NCI-H82 treated with DMSO at 0.1 percent for 48 hours (cell line): ENCODE measurements around the gene LRIG2.
"Not testable (repeated sequence)": the region's sequence is repeated elsewhere in the genome, so short reads cannot be mapped to it uniquely, and the experiment has no call there.

ENCODE experiments used
- DNase-seq: peaks from one replicate; lab custom pipeline; 2025; ENCODE audit not compliant: unreplicated experiment; lab: John Stamatoyannopoulos, UW

The LRIG2 gene

GRCh38 chr1:113156368-113156767, 83.4 kb downstream of the LRIG2 start:
- DNase-seq, result no peak

GRCh38 chr1:113158743-113159142, 85.7 kb downstream of the LRIG2 start:
- not testable (repeated sequence) for DNase-seq

- no peak for DNase-seq
Measured at GRCh38 chr1:113166473-113166872, 93.5 kb downstream of the LRIG2 start.

GRCh38 chr1:113168946-113169345, 95.9 kb downstream of the LRIG2 start:
- no peak for DNase-seq

- no peak for DNase-seq
Measured at GRCh38 chr1:113169591-113169990, 96.6 kb downstream of the LRIG2 start.

GRCh38 chr1:113170519-113170918, 97.5 kb downstream of the LRIG2 start:
- no peak for DNase-seq

- no peak for DNase-seq
Measured at GRCh38 chr1:113178106-113178505, 105.1 kb downstream of the LRIG2 start.

- no peak for DNase-seq
Measured at GRCh38 chr1:113178522-113178921, 105.5 kb downstream of the LRIG2 start.
